22Rv1 (cell line): ENCODE results near the gene MB21D2.

Source experiments
- H3K27ac ChIP-seq: fragments of 450-650 bp; 2 replicates; pipeline ENCODE4 v1.5.1; 2017
- ZFX ChIP-seq: fragments of 450-650 bp; IDR thresholded peaks from 2 replicates; pipeline ENCODE4 v1.6.1; 2017; ENCODE audit warnings: antibody characterized with exemption, borderline replicate concordance
- TF ChIP-seq, protein P1 (sequence below): fragments of 450-650 bp; IDR thresholded peaks from 2 replicates; pipeline ENCODE4 v1.5.1; 2017; ENCODE audit warnings: mild to moderate bottlenecking

The MB21D2 gene

DNA sequence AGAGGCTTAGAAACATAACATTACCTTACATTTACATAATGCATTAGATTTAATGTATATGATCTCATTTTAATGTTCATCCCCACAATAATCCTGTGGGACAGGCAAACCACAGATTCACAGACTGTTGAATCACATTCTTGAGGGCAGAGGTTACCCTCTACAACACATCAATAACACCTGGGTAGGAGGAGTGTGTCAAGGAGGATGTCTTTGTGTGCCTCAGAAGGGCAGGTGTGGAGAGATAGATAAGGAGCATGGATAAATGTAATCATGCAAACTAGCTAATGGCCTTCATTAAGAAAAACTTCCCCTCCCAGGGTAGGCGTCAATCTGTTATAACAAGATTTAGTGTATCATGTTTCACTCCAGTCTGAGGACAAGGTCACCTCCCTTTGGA is 12.9 kb upstream of the MB21D2 start:
- H3K27ac ChIP-seq = no peak overlapping the region
- TF ChIP-seq ZFX = no peak
- TF ChIP-seq, protein P1, sequence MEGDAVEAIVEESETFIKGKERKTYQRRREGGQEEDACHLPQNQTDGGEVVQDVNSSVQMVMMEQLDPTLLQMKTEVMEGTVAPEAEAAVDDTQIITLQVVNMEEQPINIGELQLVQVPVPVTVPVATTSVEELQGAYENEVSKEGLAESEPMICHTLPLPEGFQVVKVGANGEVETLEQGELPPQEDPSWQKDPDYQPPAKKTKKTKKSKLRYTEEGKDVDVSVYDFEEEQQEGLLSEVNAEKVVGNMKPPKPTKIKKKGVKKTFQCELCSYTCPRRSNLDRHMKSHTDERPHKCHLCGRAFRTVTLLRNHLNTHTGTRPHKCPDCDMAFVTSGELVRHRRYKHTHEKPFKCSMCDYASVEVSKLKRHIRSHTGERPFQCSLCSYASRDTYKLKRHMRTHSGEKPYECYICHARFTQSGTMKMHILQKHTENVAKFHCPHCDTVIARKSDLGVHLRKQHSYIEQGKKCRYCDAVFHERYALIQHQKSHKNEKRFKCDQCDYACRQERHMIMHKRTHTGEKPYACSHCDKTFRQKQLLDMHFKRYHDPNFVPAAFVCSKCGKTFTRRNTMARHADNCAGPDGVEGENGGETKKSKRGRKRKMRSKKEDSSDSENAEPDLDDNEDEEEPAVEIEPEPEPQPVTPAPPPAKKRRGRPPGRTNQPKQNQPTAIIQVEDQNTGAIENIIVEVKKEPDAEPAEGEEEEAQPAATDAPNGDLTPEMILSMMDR = no peak

DNA sequence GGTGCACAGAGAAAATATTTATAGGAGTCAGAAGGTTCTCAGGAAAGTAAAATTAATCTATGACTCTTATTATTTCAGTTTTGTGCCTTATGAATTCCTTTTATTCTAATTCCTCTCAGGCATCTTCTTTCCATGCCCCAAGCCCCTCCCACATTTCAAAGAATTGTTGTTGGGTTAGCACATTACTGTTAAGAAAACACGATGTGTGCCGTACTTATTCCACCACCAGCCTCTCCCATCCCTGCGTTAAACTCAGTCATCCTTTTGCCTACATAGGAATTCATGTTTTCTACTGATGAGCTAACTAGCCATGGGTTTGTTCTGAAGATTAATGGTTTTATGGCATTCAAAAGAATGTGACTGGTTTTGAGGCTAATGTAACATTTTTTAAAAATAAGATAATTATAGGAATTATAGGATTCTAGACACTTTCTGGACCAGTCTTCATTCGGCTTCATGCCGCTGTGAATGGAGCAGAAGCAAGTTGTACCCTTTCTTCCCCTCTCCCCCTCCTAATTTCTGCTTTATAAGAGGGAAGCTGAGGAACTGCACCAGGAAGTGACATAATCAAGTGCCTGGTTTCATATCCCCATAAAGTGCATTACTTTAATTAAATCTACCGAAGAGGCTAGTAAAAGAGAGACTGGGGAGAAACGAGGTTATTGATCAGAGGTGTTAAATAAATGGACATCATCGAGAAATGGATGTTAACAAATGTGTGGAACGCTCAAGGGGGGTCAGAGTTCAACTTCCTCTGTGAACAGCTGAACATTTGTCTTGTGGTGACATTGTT is 12.3 kb upstream of the MB21D2 start:
- no peak overlapping the region for H3K27ac ChIP-seq
- TF ChIP-seq, protein P1 = no peak
- no peak for TF ChIP-seq ZFX

DNA sequence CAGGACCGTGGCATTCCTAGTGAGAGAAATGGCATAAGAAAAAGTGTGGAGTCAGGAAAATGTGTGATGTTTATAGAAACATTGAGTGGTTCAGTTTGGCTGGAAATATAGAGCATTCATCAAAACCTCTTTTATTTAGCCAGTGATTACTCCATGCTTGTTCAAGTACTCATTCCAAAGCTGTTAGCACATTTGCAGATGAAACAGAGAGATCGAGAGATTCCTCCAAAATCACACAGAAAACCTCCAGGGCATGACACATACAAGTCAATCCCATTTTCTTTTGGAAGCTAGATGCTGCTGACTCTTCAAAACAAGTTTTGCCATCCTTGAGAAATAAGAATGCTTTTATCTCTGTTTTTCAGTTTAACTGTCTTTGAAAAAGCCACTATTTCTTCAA is 11.5 kb upstream of the MB21D2 start:
- TF ChIP-seq ZFX = no peak
- TF ChIP-seq, protein P1 = no peak
- no peak overlapping the region for H3K27ac ChIP-seq

DNA sequence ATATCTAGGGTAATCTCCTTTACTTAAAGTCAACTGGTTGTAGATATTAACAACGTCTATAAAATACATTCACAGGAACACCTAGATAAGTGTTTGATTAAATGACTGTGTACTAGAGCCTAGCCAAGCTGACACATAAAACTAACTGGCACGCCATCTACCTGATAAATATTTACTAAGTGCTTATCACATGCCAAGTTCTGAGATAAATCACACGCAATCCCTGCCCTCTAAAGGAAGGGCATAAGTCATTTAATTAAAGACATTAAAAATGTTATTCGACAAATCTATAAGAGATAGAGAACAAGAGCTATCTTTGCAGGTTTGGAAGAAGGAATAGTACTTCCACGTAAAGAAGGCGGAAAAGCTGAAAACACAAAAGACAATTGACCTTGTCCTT is 11.1 kb upstream of the MB21D2 start:
- no peak for TF ChIP-seq ZFX
- TF ChIP-seq, protein P1 = no peak
- no peak overlapping the region for H3K27ac ChIP-seq

DNA sequence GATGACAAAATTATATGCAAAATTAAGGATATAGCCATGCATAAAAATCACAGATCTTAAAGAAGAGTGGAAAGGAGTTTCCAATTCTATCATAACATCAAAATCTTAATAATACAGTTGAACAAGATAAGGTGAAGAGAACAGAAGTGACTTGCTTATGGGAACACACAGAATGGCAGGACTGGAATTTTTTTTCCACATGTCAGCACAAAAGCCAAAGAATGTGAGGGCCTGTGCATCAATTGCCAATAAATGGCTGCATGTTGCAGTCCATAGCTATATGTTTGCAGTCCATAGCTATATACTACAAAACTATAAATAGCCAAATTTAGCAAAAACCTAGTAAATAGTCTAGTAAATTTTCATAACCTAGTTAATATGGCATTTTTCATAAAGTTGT is 10.4 kb upstream of the MB21D2 start:
- TF ChIP-seq ZFX = no peak
- TF ChIP-seq, protein P1 = no peak
- H3K27ac ChIP-seq = no peak overlapping the region

DNA sequence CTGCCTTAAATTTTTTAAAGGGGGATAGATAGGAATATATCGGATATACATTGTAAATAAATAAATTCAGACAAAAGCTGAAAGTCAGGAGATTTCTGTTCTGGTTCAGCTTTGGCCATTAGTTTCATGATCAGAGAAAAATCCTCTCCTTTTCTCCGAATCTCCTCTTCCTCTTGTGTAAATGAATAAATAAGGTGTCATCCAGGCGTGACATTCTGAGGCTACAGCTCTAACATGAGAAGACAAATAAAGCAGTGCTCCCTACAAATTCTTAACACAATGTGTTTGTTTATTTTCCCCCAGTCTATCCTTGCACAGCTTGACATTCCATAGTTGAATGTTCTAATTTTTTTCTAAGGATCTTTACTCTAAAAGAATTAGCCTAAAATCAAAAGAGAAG is 9.4 kb upstream of the MB21D2 start:
- H3K27ac ChIP-seq = no peak overlapping the region
- TF ChIP-seq ZFX = no peak
- TF ChIP-seq, protein P1 = no peak

DNA sequence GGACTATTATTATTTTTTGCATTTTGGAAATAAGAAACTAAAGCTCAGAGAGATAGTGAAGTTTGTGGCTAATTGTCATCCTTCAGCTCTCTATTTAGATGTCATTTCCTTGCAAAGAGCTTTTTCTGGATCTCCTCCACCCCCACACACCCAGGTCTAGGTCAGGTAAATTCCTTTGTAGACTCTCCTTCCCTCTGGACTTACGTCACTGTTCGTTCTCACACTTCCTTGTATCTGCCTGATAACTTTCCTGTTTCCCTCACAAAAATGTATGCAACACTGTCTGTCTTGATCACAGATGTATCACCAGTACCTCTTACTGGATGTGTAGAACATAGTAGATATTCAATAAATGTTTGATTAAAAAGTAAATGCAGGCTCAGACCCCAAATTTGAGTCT is 6.1 kb upstream of the MB21D2 start:
- no peak overlapping the region for H3K27ac ChIP-seq
- TF ChIP-seq, protein P1 = no peak
- TF ChIP-seq ZFX = no peak
